GM12878 (cell line): ENCODE measurements around the gene TEPSIN. TPM values are rescaled to one million over a fixed set of nuclear protein-coding genes. Genes with fewer than 3 reads are reported as not detected.

Experiments used
- CHD4 ChIP-seq: fragments of 200-600 bp; sonication (generic); IDR thresholded peaks from 2 replicates; pipeline ENCODE4 v1.6.1; 2016; ENCODE audit warnings: mild to moderate bottlenecking
- NR2C1 ChIP-seq: fragments of 450-650 bp; IDR thresholded peaks from 2 replicates; pipeline ENCODE4 v1.6.1; 2017; ENCODE audit warnings: antibody characterized with exemption, mild to moderate bottlenecking, moderate library complexity
- RELB ChIP-seq: fragments of 450-650 bp; IDR thresholded peaks from 2 replicates; pipeline ENCODE4 v1.6.1; 2017; ENCODE audit warnings: low read depth, mild to moderate bottlenecking, moderate library complexity
- ZBTB40 ChIP-seq: fragments of 450-650 bp; IDR thresholded peaks from 2 replicates; pipeline ENCODE4 v1.6.1; 2016; ENCODE audit warnings: mild to moderate bottlenecking, moderate library complexity, borderline replicate concordance
- polyA plus RNA-seq, 11 experiments: library from polyadenylated mRNA; depleted of rRNA in 4 of 11; unstranded in 6 of 11; stranded (reverse) in 5 of 11; fragments of >200 nt; fragmentation: Nextera tagmentation in 4 of 11; fragmentation: Illumina TruSeq in 1 of 11; extraction: Ambion mirVana in 4 of 11; extraction: Trizol in 1 of 11; gene quantifications; 1 replicate in 1 of 11; 2 replicates in 10 of 11; pipeline versions ENCODE4 v1.2.1 to v1.2.3, GENCODE V29; 2011 to 2016; ENCODE audit warnings: inconsistent platforms in 2 of 11, missing spikeins in 2 of 11, low read depth in 1 of 11
- total RNA-seq, 4 experiments: library from RNA; depleted of rRNA in 3 of 4; stranded (reverse); fragments of >200 nt in 3 of 4; fragmentation: Illumina TruSeq in 1 of 4; extraction: Trizol in 1 of 4; gene quantifications; 2 replicates each; pipeline versions ENCODE4 v1.2.1 to v1.2.3, GENCODE V29; 2013 to 2021

The TEPSIN gene
- total and polyA plus RNA-seq, 10 of the 15 experiments (the other 5 are each of a cell fraction or from before 2014, with no cell fraction given): 0.87 to 36.7 (median 5.3) TPM

- TF ChIP-seq RELB (no peak), ZBTB40 (no peak), CHD4 (no peak), NR2C1 (no peak)
These were observed 9.8 kb downstream of the TEPSIN start (continued) for GRCh38 chr17:81228834-81229665.
